ENCODE results near the gene KIF26B.

DNA sequence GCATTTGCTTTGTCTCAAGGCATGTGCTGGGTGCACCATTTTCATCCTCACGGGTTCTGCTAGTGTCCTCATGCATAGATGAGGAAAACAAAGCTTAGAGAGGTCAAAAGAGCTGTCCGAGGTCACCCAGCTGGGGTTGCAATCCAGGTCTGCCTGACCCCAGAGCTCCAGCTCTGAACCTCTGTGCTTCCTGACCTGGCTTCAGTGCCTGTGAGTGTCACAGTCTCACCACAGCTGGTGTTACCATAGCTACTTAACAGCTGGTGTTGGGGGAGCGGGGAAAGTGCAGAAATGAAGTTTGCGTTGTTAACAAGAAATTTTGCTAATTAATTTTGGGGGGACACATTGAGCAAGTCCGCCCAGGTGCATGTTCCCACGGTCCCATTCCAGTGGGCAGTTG is 328.5 kb downstream of the KIF26B start:
- no peak for TF ChIP-seq TCF12 (IDR thresholded peaks at IDR 0.05; ENCODE audit: low read depth, low read length)
- no peak for TF ChIP-seq MYB (IDR thresholded peaks at IDR 0.05; ENCODE audit: borderline replicate concordance, low read depth, low read length)
- no peak for TF ChIP-seq ASH2L (IDR thresholded peaks at IDR 0.05; ENCODE audit: borderline replicate concordance, low read depth)
